Islet of Langerhans (tissue), 1 donor: Measurements from ENCODE around the gene PDZRN3.

ENCODE experiments used
- FAIRE-seq: peaks from one replicate; lab custom pipeline; 2011; peaks lifted over from hg19 to GRCh38; lab: Jason Lieb, UNC

The PDZRN3 gene

DNA sequence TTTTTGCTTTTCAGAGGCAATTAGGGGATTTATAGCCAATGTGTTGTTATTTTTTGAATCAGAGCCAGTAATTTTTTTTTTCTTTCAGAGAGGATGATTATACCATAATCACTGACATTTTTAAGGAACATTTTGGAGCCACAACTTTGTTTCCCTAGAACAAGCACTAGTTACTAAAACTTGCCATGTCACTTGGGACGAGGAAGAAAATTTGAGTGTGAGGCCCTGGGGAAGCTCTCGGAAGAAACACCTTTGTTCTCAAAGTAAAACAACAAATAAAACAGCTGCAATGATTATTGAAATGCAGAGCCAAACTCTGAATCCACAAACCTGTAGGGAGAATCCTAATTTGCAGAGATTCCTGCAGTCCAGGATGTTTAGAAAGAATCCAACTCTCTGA is 69.7 kb downstream of the PDZRN3 start:
- no peak for FAIRE-seq

DNA sequence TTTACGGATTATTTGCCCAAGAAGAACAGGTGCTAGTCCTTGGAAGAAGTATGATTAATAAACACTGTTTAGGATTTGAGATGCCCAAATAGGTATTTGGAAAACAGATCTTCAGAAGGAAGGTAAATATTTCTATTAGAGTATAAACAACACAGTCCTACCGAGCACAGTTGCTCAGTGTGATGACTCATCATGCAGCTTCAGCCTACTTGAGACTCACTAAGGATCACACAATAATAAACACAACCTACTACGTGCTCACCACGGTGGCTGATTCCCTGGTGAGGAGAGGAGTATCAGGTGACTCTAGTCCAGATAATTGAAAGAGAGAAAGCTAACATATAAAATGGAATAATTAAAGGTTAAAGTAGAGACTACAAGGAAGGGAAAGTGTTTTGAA is 72.0 kb downstream of the PDZRN3 start:
- no peak for FAIRE-seq

DNA sequence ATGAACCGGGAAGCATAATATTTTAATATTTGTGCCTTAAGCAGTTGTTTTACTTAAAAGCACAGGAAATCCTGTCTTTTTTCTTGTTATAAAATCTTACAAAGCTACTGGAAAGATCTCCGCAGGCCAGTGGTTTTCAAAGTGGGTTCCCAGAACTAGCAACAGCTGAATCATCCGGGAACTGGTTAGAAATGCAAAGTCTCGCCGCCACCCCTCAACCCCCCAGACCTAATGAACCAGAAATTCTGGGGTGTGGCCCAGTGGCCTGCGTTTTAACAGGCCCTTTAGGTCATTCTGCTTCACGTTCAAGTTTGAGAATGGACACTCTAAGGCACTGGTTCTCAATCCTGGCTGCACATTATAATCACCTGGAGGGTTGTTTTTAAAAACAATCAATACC is 74.7 kb downstream of the PDZRN3 start:
- FAIRE-seq = no peak

DNA sequence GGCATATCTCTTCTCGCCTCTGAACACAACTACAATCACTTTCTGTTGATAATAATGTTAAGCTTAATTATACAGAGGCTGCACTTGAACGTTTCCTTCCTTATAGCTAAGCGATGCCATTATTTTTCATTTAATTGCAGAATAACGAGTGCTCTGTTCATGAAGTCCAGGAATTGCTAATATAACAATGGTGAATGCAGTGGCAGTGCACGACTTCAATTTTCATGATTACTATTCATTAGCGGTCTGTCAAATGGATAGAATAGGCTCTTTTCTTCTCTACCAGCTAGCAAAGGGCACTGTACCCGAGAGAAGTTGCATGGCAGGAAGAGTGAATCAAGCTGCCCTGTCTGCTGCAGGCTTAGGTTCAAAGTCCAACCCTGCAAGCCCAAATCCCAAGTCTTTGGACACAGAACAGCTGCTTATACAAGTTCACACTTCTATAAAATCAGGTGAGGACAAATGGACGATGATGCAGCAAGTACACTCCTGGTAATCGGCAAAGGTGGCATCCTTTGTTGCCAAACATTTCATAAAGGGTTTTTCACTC is 75.6 kb downstream of the PDZRN3 start:
- no peak for FAIRE-seq

DNA sequence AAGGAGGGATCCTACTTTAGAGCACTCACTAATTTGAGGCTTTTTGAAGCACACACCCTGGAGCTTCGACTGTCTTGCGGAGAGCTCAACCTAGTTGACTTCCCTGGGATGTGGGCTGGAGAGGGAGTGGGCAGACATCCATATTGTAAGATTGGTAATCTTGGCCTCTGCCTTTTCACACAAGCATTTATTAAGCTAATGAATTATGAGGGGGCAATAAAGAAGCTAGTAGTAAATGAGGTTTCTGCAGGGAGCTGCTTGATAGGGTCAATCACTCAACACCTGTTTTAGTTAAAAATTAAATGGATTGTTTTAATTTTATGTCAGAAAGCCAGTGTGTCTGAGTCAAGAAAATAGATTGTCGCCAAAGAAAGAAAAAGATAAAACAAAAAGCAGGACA is 76.3 kb downstream of the PDZRN3 start:
- FAIRE-seq = no peak

DNA sequence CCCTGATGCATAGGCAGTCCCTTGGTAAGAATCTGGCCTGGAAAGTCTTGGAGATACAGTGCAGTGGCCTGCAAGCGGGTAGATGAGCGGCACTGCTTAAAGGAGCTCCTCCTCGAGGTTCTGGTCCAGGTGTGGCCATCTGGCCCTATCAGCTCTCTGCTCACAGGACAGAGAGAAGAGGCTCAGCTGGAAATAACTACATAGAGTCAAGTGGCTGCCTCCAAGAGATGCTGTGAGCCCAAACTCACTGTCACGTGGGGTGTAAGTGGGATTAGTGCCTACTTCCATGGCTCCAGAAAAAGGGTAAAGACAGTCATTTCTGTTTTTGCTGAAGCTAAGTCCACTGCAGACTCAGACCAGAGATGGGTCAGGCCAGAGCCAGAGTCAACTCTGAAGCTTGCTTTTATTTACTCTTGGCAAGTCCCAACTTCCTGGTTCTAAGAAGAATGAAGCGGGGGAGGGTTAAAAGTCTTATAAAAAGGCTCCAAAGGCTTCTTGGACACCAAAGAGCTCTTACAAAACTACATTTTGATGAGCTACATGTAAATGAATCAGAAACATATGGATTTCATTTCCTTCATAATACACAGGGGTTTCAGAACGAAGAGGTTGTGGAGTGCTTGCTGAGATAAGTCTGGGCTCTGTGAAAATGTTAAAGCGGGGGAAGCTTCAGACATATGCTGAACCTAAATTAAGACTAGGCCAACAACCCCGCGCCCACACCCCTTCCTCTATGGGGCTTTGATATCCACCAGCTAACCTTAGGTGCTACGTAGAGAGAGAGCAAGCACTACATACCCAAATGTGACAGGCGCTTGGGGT is 77.1 kb downstream of the PDZRN3 start:
- no peak for FAIRE-seq

DNA sequence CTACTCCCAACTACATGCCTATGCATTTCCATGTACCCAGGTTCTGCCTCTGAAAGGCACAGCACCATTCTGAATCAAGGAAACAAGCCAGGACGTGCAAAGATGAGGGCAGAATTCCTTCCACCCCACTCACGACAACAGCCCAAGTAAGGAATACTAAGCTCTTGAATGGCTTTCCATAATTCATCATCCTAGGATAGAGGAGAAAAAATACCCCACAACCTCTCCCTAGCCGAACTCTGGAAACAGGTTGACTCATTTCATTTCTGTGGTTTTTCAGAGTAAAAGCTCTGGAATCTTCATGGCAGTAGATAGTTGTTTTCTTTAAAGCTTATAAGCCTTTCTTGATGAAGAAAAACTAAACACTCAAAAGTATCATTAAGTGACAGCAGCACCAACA is 77.8 kb downstream of the PDZRN3 start:
- FAIRE-seq = no peak

DNA sequence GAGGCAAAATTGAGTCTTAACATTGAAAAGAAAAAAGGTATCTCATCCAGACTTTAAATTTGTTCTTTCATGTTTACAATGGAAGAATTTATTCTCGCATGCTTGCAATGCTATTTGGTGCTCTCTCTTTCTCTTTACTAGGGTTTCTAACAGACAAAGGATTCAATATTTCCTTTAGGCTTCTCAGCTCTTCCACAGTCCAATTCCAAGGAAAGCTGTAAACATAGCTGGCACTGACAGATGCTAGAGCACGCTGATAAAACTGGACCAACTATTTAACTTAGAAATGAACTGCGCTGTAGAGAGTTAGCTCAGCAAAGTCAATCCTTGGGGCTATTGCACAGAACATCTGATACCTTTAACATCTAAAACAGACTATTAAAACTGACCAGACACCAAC is 81.3 kb downstream of the PDZRN3 start:
- FAIRE-seq = peak; percentile 30

DNA sequence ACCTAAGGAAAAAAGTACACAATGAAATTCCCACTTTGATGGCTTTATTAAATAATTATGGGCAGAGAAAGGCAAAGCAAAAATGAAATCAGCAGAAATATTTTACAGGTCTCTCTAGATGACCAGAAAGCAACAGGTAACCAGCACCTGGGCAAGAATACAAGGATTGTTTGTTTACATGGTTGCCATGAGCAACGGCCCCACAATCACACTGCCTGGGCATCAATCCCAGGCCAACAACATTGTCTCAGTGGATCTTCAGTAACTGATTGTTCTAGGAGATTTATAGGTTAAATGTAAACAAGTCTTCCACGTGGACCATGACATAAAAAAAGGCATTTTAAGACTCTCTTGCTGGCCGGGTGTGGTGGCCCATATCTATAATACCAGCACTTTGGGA is 82.6 kb downstream of the PDZRN3 start:
- no peak for FAIRE-seq

DNA sequence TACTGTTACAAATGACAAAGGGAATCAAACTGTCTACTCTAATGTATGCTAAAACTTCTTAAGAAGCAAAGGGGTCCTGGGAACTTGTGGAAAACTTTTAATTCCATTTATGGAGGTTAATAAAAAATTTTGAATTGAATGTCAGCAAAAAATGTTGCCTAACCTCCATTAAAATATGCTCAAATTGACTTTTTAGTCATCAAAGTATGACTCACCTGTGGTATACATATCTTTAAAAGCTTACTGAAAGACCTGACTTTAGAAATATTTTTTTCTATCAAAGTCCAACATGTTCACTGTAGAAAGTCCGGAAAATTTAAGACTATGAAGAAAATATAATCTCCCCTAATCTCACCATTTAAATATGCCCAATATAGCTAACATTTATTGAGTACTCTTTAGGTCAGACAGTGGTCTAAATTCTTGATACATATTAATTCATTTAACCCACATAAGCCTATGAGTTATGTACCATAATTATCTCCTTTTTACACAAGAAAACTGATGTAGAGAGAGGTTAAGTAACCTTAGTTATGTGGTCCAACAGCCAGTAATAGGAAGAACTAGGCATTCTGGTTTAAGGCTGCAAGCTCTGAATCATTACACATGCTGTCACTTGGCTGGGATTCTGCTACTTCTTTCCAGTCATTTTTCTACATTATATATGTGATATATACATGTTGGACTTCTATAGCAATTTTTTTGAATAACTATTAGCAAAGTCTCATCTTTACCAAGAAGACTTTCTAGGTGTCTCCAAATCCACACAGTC is 83.6 kb downstream of the PDZRN3 start:
- FAIRE-seq = no peak

DNA sequence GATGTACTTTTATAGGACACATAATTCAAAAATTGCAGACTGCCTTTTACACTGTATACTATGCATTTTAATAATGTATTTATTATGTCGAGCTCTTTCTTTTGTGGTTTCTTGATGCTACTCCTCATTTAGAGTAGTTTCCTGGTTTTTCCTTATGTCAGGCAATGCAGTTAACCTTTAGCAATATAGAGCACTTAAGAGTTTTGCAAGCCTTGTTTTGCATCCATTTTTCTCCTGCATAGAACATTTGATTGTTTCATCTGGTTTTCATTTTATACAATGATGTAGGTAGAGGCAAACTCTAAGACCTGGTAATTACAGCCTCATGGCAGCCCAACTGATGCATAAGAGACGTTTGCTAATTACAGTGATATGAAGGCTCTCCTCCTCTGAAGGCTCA is 86.3 kb downstream of the PDZRN3 start:
- FAIRE-seq = no peak

DNA sequence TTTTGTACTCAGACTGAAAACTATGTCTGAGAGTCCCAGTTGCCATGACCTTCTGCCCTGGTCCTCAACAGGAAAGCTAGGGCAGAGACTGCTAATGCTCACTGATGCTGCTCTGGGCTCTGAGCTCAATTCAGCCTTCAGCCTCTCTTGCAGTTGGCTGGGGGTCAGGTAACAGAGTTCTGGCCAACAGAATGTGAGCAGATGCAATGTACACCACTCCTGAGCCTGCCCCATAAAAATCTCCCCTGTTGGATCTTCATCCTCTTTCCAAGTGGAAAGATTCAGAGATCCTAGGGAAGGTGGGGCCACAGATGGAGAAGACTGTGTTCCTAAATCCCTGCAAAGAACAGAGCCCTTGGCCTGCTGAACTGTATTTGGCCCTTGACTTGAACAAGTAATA is 87.8 kb downstream of the PDZRN3 start:
- FAIRE-seq = no peak

DNA sequence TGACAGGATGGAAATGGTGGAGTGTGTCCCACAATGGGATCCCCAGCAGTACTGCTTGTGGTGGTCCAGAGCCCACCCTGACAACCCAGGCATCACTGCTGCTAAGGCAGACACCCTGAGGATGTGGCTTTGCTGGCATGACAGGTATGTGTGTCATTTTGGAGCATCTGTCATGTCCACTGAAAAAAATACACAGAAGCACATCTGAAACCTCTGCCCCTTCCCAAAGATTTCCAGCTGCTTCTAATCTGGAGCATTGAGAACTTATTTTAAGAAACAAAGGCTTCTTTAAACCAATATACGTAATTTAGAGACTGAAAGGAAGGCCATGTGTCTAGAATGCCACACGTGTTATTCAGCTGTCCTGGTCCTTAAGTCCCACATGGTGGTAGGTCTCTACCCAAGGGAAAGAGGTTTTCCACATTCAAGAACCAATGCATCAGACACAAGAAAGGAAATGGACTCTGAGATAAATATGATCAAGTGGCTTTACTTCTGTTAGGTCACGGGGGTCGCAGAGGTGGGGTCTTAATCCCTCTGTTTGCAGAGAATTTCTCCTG is 88.3 kb downstream of the PDZRN3 start:
- FAIRE-seq = no peak

DNA sequence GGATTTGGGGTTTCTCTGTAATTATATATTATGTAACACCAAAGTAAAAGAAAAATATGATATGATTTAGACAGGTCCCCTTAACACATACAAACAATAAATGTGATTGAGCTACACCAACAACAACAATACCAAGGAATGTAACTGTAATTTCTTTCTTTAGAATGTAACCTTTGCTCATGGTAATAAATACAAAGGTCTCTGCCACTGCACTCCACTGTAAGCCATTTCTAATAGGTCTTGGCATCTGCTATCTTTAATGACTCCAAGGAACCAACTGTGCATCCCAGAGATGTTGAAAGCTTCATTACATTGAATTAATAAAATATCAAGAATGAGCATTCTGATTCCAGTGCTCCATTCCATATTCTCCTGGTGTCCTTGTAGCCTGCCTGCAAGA is 88.8 kb downstream of the PDZRN3 start:
- no peak for FAIRE-seq

DNA sequence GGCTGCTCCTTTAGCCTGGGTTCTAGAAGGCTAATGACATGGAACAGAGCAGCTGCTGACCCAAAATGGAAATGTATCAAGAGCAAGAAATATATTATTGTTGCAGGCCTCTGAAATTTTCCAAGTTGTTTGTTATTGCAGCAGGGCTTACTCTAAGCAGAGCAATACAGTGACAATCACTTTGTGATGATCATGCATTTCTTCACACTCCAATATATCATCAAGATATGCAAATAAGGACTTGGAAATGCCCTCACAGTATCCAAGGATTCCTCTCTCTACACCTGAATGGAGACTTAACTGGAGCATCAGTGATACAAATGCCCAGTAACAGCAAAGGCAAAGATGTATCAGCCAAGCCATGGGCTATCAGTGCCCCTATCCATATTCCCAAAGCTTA is 89.6 kb downstream of the PDZRN3 start:
- FAIRE-seq = no peak

DNA sequence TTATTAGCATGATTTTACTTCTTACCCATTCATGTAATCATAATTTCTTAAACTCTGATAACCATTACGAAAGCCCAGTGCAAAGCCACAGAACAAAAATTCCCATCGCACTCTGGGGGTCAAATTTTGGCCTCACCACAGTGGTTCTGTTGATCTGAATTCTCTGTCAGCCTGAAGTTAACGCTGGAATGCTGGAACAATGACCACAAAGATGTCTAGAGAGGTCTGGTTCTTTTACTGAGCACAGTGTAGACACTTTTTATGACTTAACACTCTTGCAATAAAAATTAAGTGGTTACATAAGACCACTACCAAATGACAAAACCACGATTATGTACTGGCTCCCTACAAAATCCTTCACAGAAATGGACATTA is 94.7 kb downstream of the PDZRN3 start:
- FAIRE-seq = peak; percentile 81

DNA sequence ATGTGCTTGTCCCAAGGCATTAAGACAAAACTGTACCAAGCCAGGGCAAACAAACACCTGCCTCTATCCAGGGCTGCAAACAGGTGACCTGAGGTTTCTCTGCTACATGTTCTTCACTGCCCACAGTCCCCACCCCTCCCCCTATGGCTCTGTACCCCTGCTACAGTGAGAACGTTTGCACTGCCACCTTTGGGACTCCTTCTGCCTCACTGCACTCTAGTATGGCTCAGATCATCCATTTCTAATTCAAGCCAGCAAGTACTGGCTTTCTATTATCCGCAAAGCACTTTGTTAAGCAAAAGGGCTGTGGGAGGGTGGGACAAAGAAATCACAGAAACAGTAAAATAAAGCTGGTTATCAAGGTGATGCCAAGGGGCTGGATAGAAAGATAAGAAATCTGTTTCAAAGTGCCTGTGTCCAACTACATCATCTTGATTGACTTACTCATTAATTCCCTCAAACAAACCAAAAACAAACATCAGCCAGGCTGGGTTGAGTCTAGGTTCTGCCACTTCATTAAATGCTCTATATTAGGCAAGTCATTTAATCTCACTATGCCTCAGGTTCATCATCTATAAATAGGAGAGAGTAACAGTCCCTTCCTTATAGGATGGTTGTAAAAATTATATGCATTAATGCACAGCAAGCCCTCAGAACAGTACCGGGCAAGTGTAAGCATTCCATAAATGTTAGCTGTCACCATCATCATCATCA is 95.3 kb downstream of the PDZRN3 start:
- FAIRE-seq = peak; percentile 89

DNA sequence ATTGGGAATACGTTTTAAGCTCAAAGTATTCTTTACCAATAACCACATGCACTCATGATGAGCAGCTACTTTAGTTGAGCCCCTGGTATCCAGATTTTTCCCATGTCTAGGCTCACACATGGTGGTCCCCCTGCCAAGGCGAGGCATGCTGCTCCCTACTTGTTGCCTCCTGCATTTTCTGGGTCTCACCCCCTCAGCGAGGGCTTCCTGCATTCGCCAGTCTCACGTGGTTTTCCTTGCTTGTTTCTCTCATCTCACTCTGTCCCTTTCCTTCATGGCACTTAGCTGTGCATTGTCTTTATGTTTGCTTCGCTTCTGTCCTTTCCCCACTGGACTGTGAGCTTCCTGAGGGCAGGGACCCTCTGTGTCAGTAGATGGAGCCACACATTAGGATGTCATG is 99.2 kb downstream of the PDZRN3 start:
- FAIRE-seq = no peak

DNA sequence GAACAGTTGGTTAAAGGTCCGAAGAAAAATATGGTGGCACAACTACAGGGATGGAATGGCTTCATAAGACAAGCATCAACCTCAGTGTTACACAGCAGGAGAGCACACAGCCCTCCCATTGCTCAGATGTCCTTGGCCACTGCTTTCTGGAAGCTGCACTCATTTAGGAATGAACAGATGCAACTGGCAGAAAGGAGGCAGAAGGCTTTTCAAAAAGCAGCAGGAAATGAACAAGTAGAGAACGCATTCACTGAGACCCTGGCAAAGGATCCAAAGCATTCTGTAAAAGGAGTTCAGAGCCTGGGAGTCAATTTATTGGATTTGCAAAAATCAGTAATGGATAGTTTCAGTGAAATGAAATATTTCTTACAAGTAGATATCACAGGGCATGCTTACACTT is 101.1 kb downstream of the PDZRN3 start:
- FAIRE-seq = no peak

DNA sequence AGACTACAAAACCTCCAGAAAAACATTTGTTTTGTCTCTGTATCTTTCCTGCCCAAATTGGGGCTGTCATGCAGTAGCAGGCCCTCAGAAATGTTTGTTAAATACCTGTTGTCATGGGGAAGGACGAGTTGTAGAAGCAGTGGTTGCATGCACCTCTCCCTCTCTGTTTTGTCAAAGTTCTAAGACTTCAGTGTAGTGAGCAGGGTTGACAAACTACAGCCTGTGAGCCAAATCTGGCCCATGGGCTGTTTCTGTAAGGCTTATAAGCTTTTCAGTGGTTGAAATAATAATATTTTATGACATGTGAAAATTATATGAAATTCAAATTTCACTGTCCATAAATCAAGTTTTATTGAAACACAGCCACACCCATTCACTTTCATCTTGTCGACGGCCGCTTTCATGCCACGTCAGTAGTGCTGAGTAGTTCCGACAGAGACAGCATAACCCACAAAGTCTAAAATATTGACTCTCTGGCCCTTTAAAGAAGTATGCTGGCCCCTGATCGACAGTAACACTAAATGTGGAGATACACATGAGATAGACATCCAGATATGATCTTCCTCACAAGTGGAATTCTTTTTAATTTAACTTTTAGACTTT is 102.9 kb downstream of the PDZRN3 start:
- no peak for FAIRE-seq

DNA sequence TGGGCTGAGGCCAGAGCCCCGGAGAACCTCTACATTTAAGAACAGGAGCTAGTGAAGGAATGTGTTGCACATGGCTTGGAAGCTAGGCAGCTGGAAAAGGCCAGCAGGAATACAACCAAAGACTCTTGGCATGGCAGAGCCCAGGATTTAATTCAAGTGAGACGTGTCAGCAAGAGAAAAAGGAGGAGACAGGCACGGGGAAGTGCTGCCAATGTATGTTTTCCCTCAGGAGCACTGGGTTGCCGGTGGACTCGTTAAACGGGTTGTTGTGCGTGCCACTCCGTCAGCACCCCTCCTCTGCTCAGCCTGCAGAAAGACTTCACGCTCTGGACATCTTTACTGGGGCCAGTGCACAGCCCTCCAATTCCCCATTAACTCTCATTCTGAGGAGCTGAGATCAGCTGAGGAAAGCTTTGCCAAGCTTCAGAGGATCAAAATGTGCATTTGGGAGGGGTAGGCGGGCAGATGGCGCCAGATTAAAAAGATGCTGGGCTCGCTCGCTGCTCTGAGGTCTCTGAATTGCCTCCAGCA is 103.7 kb downstream of the PDZRN3 start:
- no peak for FAIRE-seq

DNA sequence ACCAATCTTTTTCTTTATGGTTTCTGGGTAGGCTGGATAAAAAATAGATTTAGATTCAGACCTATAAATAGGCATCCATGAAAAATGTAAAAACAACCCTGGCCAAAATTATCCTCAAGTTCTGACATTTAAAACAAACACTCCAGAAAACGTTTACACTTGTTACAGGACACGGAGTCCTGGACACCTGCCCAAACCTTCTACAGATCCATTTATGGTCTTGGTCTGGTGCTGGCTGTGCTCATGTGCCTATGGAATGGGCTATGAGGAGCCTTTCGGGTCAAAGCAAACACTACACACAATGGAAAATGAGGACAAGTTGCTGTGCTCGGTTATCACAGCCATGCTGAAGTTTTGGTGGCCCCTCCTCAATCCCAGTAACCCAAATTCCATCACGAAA is 108.1 kb downstream of the PDZRN3 start:
- FAIRE-seq = no peak
